Activated CD4-positive, alpha-beta T cell treated with anti-CD3 and anti-CD28 coated beads, Interleukin-2, amount 50 U/mL, for 4 hours (primary cell): Measurements from ENCODE around the gene LSM14B.
"Not testable (repeated sequence)": the region's sequence is repeated elsewhere in the genome, so short reads cannot be mapped to it uniquely, and the experiment has no call there.

Source experiments
- DNase-seq, 2 experiments: peaks; one replicate each; pipeline ENCODE4 v3.0.0-alpha.2; 2020

The LSM14B gene

DNA sequence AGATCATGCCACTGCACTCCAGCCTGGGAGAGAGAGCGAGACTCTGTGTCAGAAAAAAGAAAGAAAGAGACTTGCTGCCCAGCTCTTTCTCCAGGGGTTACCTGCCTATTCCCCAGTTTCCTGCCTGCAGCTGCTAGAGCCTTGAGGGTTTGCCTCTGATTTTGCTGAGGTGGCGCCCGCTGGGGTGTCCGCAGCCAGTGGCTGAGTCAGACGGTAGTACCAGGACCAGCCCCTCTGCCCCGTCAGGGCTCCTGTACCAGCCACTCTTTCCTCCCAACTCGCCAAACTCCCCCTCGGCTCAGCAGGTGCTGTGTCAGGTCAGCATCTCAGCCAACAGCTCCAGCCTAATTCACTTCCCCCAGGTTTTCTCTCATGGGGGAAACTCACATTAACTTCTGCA lies 7.4 kb upstream of the LSM14B start:
- no peak for DNase-seq

DNA sequence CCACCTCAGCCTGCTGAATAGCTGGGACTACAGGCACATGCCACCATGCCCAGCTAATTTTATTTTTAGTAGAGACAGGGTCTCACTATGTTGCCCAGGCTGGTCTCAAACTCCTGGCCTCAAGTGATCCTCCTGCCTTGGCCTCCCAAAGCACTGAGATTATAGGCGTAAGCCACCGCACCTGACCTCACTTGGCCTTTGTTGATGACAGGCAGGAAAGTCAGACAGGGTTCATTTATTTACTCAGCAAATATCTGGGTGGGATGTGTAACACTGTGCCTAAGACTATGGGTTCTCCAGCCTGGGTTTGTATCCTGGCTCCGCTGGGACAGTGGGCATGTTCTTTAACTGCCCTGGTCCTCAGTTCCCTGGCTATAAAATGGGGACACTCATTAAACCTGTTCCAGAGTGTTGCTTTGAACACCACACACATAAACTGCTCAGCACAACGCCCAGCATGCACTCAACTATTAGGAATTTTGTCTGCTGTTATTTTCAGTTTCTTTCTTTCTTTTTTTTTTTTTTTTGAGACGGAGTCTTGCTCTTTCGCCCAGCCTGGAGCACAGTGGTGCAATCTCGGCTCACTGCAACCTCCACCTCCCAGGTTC lies 6.4 kb upstream of the LSM14B start:
- DNase-seq: not testable (repeated sequence)

DNA sequence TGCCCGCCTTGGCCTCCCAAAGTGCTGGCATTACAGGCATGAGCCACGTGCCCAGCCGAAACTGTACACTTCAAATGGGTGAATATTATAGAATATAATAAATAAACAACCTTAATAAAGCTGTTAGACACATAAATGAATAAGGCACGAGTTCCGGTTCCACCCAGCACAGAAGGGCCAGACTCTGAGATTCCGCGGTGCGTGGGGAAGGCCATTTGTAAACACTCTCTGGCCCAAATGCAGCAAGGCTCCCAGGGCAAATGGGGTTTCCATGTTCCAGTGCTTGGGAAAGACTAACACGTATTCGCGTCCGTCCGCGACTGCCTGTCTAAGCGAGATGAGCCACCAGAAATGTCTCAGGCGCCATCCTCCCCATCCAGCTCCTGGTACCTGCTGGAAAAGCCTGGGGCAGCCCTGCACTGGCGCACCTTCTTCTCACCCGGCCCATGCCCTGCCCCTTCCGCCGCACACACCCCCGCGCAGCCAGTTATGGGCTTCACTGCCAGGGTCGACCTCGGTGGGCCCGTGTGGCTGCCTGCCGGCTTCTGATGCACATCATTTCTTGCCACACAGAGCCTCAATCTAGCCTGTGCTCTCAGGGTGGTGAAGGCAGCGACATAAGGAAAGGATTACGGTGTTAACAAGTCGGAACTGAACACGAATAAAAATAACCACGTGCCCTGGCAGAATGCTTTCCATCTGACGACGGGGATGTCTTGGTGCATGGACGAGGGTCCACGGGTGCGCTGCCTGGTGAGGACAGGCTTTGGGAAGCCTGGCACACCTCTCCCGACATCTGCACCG lies 5.5 kb upstream of the LSM14B start:
- DNase-seq: no peak

DNA sequence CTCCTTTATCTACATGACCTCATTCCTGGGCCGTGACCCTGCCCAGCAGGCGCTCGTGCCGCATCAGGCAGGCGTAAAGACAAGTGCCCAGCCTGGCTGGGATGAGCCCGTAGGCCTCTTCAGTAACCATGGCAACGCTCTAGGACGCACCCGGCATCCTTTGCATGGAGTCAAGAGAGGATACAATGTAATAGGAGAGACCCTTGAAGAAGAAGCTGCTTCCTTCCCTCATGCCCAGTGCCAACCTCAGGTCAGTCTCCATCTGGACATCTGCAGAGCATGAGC lies 5.0 kb upstream of the LSM14B start:
- no peak for DNase-seq

- peak in 1 of 2 experiments; percentile 42 for DNase-seq
Measured at GRCh38 chr20:62117658-62118057, 4.6 kb upstream of the LSM14B start.

GRCh38 chr20:62118113-62119043 lies 3.9 kb upstream of the LSM14B start:
- no peak for DNase-seq

- no peak for DNase-seq
Measured at GRCh38 chr20:62119115-62119514, 3.2 kb upstream of the LSM14B start.

DNA sequence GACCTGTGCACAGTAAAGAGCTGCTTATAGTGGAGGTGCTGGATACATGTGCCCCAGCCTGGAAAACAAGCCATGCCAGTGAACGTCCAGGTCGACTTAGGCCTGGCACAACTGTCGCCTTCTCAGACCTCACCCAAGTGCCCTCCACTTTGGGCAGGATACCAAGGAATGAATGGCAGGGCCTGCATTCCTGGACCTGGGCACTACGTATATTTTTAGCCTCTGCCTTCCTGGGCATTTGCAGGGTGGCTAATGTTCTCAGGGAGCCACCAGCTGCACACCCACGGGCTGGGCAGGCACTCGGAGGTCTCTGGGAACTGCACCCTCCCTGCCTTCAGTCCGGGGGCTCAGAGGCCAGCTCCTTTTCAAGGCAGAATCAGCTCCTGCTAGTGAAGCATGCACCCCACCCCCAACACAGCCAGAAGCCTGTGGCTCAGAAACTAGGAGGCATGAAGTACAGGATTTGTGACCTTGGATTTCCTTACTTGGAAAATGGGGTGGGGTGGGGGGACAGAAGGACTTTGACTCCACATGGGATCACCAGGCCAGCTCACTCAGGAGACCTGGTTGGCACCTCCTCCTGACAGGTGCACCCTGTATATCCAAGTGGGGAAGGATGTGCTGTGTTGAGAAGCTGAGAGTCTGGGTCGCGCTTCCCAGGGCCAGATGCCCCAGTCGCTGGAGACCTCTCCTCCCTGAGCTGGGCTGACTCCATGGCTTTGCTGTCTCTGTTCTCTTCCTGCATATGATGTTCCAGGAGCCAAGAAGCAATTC lies 2.5 kb upstream of the LSM14B start:
- DNase-seq: no peak

DNA sequence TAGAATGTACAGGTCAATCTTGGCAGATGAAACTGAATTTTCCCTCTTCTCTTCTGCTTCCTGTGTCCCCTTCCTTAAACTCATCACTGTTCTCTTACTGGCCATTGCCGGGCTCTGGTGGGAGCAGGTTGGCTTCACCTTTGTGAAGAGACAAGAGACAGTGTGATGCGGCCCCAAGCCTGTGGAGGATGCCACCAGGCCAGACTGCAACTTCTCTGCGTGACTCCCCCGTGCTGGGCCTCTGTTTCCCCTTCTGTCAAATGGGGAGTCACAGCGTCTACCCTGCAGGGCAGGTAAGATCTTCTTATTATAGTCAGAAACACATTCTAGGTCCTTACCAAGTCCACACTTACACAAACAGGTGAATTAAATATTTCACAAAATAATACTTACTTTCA lies 1.9 kb upstream of the LSM14B start:
- DNase-seq: no peak

- DNase-seq: no peak
Measured at GRCh38 chr20:62120990-62121775, 1.1 kb upstream of the LSM14B start.

DNA sequence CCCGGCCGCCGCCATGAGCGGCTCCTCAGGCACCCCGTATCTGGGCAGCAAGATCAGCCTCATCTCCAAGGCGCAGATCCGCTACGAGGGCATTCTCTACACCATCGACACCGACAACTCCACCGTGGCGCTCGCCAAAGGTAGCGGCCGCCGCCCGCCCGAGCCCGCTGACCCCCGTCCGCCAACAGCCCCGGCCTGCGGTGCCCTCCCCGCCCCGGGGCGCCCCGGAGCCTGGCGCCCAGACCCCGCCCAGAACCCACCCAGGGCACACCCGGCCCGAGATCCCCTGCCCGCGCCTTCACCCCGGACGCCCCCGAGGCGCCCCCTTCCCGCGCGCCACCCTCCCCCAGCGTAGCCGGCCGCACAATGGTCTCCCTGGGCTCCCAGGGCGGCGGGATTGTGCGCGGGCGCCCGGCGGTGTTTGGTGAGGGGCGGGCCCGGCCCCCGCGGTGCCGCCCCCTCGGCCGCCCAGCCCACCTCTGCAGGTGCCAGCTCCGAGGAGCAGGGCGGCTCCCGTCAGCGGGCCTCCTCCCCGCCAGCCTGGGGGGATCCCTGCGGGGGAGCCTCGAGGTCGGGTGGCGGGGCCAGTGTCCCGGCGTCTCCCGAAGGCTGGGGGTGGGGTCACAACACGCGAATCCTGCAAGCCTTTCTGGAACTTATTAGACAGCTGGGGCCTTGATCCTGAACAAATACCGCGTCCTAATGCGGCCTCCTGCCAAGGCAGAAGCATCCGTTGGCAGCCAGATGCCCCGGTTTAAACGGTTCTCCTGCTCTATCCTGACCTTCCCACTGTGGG lies 577 bp downstream of the LSM14B start:
- DNase-seq: no peak

DNA sequence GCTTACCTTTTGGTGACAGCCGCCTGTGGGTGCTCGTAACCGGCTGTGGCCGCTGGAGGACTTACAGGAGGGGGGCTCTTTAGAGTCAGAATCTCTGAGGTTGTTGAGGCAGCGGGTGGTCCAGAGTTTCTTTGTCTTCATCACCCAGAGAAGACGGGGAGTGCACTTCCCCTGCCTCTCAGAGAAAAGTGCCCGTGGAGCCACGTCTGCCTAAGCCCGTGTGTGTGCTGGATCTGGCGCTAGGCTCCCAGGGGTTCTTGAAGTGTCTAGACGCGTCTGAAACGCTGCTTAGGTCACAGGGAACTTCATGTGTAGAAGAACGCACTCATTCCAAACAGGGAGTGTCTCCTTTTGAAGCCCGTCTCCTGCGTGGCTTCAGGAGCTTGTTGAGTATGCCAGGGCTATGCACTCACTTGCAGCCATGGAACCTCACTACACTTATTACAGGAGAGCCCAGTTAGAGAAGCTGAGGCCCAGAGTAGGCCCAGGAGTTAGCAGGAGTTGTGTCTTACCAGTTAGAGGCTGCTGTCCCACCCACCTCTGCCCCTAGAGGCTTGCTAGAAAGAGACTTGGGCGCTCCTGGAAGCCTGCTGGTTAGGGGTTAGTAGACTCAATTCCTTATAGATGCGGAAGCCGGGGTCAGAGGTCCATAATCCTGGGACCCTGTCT lies 1.3 kb downstream of the LSM14B start:
- no peak for DNase-seq

- no peak for DNase-seq
Measured at GRCh38 chr20:62126141-62126540, 3.9 kb downstream of the LSM14B start.

DNA sequence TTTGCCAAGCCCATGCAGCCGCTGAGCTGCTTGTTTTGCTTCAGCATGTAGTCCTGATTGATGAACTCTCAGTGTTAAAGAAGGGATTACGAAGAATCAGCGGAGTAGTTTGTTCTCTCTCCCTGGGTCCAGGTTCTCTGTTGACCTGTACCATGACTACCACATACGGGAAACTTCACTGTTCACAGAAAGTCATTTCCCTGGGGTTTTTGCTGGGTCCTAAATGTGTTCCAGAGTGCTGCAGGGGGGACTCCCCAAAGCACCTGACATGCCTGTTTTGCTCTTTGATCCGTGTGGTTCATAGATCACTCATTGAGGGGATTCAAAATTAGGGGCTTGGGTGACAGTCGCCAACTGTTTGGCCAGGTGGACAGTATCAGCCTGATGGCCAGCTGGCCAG lies 5.5 kb downstream of the LSM14B start:
- no peak for DNase-seq

DNA sequence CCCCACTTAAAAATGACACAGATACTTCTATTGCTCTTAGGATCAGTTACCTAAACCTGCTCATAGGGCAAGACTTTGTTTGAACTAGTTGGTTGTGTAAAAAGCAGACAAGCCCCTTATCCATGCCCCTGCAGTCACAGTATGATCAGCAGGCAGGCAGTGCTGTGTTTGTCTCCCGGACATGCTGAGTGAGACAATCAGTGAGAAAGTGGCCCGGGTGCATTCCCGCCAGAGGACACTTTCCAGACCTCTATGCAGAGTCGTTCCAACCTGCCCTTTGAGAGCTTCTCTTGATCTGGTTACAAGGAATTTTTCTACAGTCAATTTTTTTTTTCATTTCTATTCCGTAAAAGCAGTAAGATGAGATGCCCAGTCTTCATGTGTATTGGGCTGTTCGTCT lies 6.2 kb downstream of the LSM14B start:
- DNase-seq: no peak

- no peak for DNase-seq
Measured at GRCh38 chr20:62129731-62130531, 7.7 kb downstream of the LSM14B start.

DNA sequence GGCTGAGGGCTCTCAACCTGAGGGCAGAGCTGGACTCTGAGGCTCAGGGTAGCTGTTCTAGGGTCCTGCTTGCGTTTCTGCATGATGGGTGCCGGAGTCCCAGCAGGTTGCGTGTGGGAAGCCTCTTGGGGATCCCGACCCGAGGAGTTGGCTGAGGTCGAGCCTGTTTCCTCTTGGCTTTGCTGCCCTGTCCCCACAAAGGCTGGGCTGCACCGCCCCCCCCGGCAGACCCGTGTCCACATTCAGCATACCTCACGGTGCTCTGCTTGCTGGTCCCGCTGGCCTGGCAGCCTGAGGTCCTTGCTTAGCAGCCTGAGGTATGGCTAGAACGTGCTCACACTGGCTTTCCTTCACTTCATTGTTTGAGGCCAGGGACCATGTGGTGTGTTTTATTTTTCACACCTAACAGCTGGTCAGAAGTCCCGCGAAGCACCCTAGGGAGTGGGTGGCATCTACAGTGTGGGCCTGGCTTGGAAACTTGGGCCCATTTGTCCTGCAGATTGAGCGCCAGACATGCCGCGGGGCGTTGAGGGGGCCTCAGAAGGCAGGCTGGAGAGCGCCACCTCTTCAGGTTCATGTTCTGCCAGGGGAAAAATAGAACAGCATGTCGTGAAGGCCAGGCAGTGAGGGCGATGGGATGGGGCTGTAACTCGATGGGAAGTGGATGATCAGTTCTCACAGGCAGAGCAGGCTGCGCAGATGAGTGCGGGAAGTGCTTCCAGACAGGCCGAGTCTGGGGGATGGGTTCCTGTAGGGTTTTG lies 9.5 kb downstream of the LSM14B start:
- no peak for DNase-seq

GRCh38 chr20:62132421-62132820 lies 10.1 kb downstream of the LSM14B start:
- no peak for DNase-seq
